Breast epithelium (tissue), 4 donors: Measurements from ENCODE around the gene CMTM6. TPM values are rescaled to one million over a fixed set of nuclear protein-coding genes. Genes with fewer than 3 reads are reported as not detected.

Experiments
- DNase-seq, 2 donors: peaks; one replicate each; pipeline ENCODE4 v3.0.0-alpha.2; 2019; ENCODE audit warnings: low spot score in 2 of 2
- H3K27ac ChIP-seq, 2 donors: fragments of 200-600 bp; sonication (generic) in 1 of 2; one replicate each; pipeline ENCODE4 v1.5.1; 2016 to 2019; ENCODE audit warnings: mild to moderate bottlenecking in 1 of 2
- H3K27me3 ChIP-seq, 2 donors: fragments of 200-600 bp; sonication (generic) in 1 of 2; one replicate each; pipeline versions ENCODE4 v1.5.1 to v1.6.0; 2017 to 2019; ENCODE audit warnings: control low read depth in 1 of 2, mild to moderate bottlenecking in 1 of 2
- H3K36me3 ChIP-seq: fragments of 200-600 bp; one replicate; pipeline ENCODE4 v1.5.1; 2019
- H3K4me1 ChIP-seq, 2 donors: fragments of 200-600 bp; sonication (generic); one replicate each; pipeline ENCODE4 v1.5.1; 2016 to 2019; ENCODE audit warnings: control low read depth in 1 of 2
- H3K4me3 ChIP-seq, 3 donors: fragments of 200-600 bp; sonication (generic); 1 replicate in 2 of 3; 2 replicates in 1 of 3; pipeline ENCODE4 v1.5.1; 2016 to 2019; ENCODE audit warnings: mild to moderate bottlenecking in 3 of 3, moderate library complexity in 2 of 3
- H3K9me3 ChIP-seq, 2 donors: fragments of 200-600 bp; sonication (generic) in 1 of 2; one replicate each; pipeline ENCODE4 v1.5.1; 2016 to 2019; ENCODE audit warnings: control low read depth in 1 of 2
- CTCF ChIP-seq, 3 donors: fragments of 450-650 bp; IDR thresholded peaks; one replicate each; pipeline ENCODE4 v1.5.1; 2016 to 2017; ENCODE audit warnings: antibody characterized with exemption in 3 of 3, mild to moderate bottlenecking in 3 of 3, moderate library complexity in 3 of 3
- POLR2A ChIP-seq: fragments of 450-650 bp; IDR thresholded peaks from one replicate; pipeline ENCODE4 v1.6.1; 2016; ENCODE audit warnings: antibody characterized with exemption, mild to moderate bottlenecking, moderate library complexity
- POLR2AphosphoS5 ChIP-seq, 3 donors: sonication (generic); formaldehyde crosslinking; IDR thresholded peaks; one replicate each; pipeline ENCODE4 v1.6.1; 2017; ENCODE audit warnings: antibody characterized with exemption in 3 of 3
- intact Hi-C: fragments of 100-400 bp; cut with DNase I; formaldehyde crosslinking; loops from one replicate; pipeline ENCODE4 v1.15.1; 2023; ENCODE audit warnings: low total_unique reads
- total RNA-seq, 3 donors: library from RNA; depleted of rRNA; stranded (reverse); fragments of >200 nt; gene quantifications; one replicate each; pipeline ENCODE4 v1.1.0, GENCODE V29; 2016

The CMTM6 gene
- total RNA-seq, 3 donors from 2014 or later, result 52.6 to 151 (median 89.5) TPM

GRCh38 chr3:32436816-32437189 lies 65.8 kb downstream of the CMTM6 start:
- no peak overlapping the region for H3K4me3 ChIP-seq
- H3K27me3 ChIP-seq, result no peaks in the 10 kb centered on the region
- H3K36me3 ChIP-seq, result no peaks in the 10 kb centered on the region
- no peaks in the 10 kb centered on the region for H3K9me3 ChIP-seq
- DNase-seq, result no peak
- H3K4me1 ChIP-seq, result peaks cover 0 to 10% of the 10 kb centered on the region in 2 donors
- TF ChIP-seq POLR2AphosphoS5 (IDR thresholded peaks at IDR 0.05) (no peak), POLR2A (no peak), CTCF (IDR thresholded peaks at IDR 0.05) (no peak)
- intact Hi-C loops, result no loop called here
- H3K27ac ChIP-seq, result peak overlapping the region in 1 of 2 donors; percentile 71

- no peaks in the 10 kb centered on the region for H3K36me3 ChIP-seq
- peak overlapping the region in 1 of 2 donors; percentile 71 for H3K27ac ChIP-seq
- H3K9me3 ChIP-seq, result no peaks in the 10 kb centered on the region
- TF ChIP-seq POLR2AphosphoS5 (IDR thresholded peaks at IDR 0.05) (no peak), POLR2A (no peak), CTCF (IDR thresholded peaks at IDR 0.05) (no peak)
- intact Hi-C loops, result no loop called here
- no peak overlapping the region for H3K4me3 ChIP-seq
- peak in 1 of 2 donors; percentile 12 for DNase-seq
- no peaks in the 10 kb centered on the region for H3K27me3 ChIP-seq
- peaks cover 0 to 10% of the 10 kb centered on the region in 2 donors for H3K4me1 ChIP-seq
These were observed 66.5 kb downstream of the CMTM6 start for GRCh38 chr3:32435911-32436815.

- intact Hi-C loops, result no loop called here
- Histone ChIP-seq H3K4me1 (peaks cover 0 to 10% of the 10 kb centered on the region in 2 donors), H3K27me3 (no peaks in the 10 kb centered on the region), H3K27ac (no peak overlapping the region), H3K4me3 (no peak overlapping the region), H3K36me3 (no peaks in the 10 kb centered on the region), H3K9me3 (no peaks in the 10 kb centered on the region)
- DNase-seq, result peak in 1 of 2 donors; percentile 14
- TF ChIP-seq CTCF (IDR thresholded peaks at IDR 0.05), result no peak
- no peak for TF ChIP-seq POLR2AphosphoS5 (IDR thresholded peaks at IDR 0.05)
- TF ChIP-seq POLR2A, result no peak
These were observed 68.4 kb downstream of the CMTM6 start for GRCh38 chr3:32434206-32434605.

GRCh38 chr3:32432711-32433530 lies 69.7 kb downstream of the CMTM6 start:
- TF ChIP-seq POLR2A (no peak), CTCF (IDR thresholded peaks at IDR 0.05) (no peak), POLR2AphosphoS5 (IDR thresholded peaks at IDR 0.05) (no peak)
- Histone ChIP-seq H3K4me3 (no peak overlapping the region), H3K4me1 (peaks cover 0 to 2% of the 10 kb centered on the region in 2 donors), H3K9me3 (no peaks in the 10 kb centered on the region), H3K27ac (peak overlapping the region; percentile 54 to 62), H3K36me3 (no peaks in the 10 kb centered on the region), H3K27me3 (no peaks in the 10 kb centered on the region)
- intact Hi-C loops, result no loop called here
- DNase-seq, result peak in 1 of 2 donors; percentile 17
